ENCODE data around the gene CLIC3.

DNA sequence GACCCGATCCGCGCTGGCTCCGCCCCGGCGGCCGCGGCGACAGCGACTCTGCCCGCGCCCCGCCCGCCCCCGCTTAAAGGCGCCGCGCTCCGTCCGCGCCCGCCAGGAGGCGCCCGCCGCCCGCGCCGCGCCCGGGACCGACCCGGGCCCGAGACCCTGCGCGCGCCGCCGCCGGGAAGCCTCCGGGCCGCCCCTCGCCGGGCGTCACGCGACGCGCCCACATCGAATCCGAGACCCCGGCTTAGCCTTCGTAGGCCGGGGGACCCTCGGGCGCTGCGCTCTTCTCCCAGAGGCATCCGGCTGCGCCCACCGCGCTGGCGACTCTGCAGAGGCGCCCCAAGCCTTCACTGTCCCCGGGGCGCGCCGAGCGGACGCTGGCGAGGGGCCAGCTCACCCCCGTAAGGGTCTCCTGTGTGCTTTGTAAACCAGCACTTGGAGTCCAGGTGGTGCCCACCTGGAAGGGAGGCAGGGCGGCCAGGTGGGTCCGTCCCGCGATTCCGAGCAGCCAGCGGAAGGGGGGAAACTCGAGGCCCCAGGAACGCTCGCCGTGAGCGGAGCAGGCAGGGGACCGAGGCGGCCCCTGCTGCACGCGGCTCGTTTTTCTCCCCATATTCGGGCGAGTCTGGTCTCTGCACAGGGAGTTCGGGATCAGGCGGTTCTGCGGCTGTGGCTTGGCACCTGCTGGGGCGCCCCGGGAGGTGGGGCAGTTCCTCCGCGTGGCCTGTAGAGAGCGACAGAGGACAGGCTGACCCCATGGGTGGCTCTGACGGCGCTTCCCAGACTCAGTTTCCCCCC lies 32.1 kb upstream of the CLIC3 start:
- TF ChIP-seq, protein P1, sequence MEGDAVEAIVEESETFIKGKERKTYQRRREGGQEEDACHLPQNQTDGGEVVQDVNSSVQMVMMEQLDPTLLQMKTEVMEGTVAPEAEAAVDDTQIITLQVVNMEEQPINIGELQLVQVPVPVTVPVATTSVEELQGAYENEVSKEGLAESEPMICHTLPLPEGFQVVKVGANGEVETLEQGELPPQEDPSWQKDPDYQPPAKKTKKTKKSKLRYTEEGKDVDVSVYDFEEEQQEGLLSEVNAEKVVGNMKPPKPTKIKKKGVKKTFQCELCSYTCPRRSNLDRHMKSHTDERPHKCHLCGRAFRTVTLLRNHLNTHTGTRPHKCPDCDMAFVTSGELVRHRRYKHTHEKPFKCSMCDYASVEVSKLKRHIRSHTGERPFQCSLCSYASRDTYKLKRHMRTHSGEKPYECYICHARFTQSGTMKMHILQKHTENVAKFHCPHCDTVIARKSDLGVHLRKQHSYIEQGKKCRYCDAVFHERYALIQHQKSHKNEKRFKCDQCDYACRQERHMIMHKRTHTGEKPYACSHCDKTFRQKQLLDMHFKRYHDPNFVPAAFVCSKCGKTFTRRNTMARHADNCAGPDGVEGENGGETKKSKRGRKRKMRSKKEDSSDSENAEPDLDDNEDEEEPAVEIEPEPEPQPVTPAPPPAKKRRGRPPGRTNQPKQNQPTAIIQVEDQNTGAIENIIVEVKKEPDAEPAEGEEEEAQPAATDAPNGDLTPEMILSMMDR (IDR thresholded peaks at IDR 0.05 in 4 of 5, conservative IDR thresholded peaks at IDR 0.05 in 1 of 5): peak in 3 of 5 experiments; percentile 7 to 28 (median 19)
- TF ChIP-seq POLR2A (IDR thresholded peaks at IDR 0.05): no peak
